Left lung (tissue), 10 donors: ENCODE data around the gene SLC10A4. TPM values are rescaled to one million over a fixed set of nuclear protein-coding genes. Genes with fewer than 3 reads are reported as not detected.
A peak's percentile ranks its signal among the peaks of the same experiment; 100 is the strongest.

ENCODE experiments used
- ATAC-seq: fragments of 200-7000 bp; cut with Tn5 transposase; one replicate; pipeline ENCODE4 v1.9.1; 2020; ENCODE audit warnings: moderate library complexity
- DNase-seq, 4 donors: peaks; one replicate each; pipeline ENCODE4 v3.0.0-alpha.2; 2013 to 2020
- H3K27ac ChIP-seq, 2 donors: fragments of 200-600 bp; sonication (generic) in 1 of 2; one replicate each; pipeline versions ENCODE4 v1.5.0 to v1.8.0; 2020 to 2021
- H3K27me3 ChIP-seq, 2 donors: fragments of 200-600 bp; sonication (generic) in 1 of 2; one replicate each; pipeline versions ENCODE4 v1.5.0 to v1.8.0; 2020 to 2021
- H3K36me3 ChIP-seq, 2 donors: fragments of 200-600 bp; sonication (generic) in 1 of 2; one replicate each; pipeline versions ENCODE4 v1.5.0 to v1.8.0; 2020 to 2021
- H3K4me1 ChIP-seq, 2 donors: fragments of 200-600 bp; one replicate each; pipeline ENCODE4 v1.8.0; 2021
- H3K4me3 ChIP-seq, 2 donors: fragments of 200-600 bp; sonication (generic) in 1 of 2; one replicate each; pipeline versions ENCODE4 v1.5.0 to v1.8.0; 2020 to 2021; ENCODE audit warnings: mild to moderate bottlenecking in 1 of 2
- H3K9me3 ChIP-seq, 2 donors: fragments of 200-600 bp; sonication (generic) in 1 of 2; one replicate each; pipeline versions ENCODE4 v1.5.0 to v1.8.0; 2020 to 2021
- CTCF ChIP-seq, 2 donors: fragments of 200-600 bp; sonication (generic) in 1 of 2; IDR thresholded peaks; one replicate each; pipeline versions ENCODE4 v1.5.0 to v1.8.0; 2021; ENCODE audit warnings: antibody characterized with exemption in 2 of 2
- intact Hi-C, 2 donors: fragments of 100-400 bp; cut with DNase I; formaldehyde crosslinking; loops; one replicate each; pipeline versions ENCODE4 v1.11.2 to v1.14.2; 2022
- polyA plus RNA-seq, 6 donors: library from polyadenylated mRNA; unstranded; fragments of 120-200 nt; gene quantifications; one replicate each; pipeline ENCODE4 v1.2.1, GENCODE V29; 2013; ENCODE audit not compliant: insufficient read length in 6 of 6
- total RNA-seq, 2 donors: library from RNA; stranded (reverse); fragmentation: NEBNext Ultra II Directional; extraction: Animal tissue kit (Norgen Biotek cat#: 25700); gene quantifications; one replicate each; pipeline ENCODE4 v1.2.1, GENCODE V29; 2021
- donor health status: DM: no; HTN: yes; CAD: no.
- donor health status: DM: no; HTN: no; CAD: no.

SLC10A4 gene
- total and polyA plus RNA-seq, 8 donors = 0.31 to 0.84 (median 0.39) TPM

- Histone ChIP-seq H3K27ac (no peak overlapping the region), H3K4me1 (peaks cover 0 to 21% of the 10 kb centered on the region in 2 donors), H3K36me3 (no peaks in the 10 kb centered on the region), H3K27me3 (peaks cover 73 to 99% of the 10 kb centered on the region in 2 donors), H3K9me3 (no peaks in the 10 kb centered on the region), H3K4me3 (no peak overlapping the region)
- ATAC-seq = no peak
- no peak for DNase-seq
- intact Hi-C loops = no loop called here
- TF ChIP-seq CTCF (IDR thresholded peaks at IDR 0.05) = no peak
These were observed 1.5 kb downstream of the SLC10A4 start for GRCh38 chr4:48484494-48485168.

DNA sequence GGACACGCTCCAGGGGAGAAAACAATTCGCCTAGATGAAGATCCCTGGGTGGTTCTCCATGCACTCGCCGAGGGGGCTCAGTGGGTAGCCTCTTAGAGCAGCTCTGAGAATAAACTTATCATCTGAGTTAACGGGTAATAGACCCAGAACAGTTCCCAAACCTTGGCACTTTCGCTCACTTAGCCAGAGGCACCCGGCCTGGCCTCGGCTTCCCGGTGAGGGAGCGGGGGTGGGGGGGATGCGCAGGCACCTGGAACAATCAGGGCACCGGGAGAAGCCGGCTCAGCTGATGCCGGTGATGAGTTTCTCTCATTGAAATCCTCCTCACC, 6.5 kb downstream of the SLC10A4 start:
- Histone ChIP-seq H3K27ac (no peak overlapping the region), H3K9me3 (no peaks in the 10 kb centered on the region), H3K36me3 (no peaks in the 10 kb centered on the region), H3K4me3 (peak overlapping the region in 1 of 2 donors; percentile 25), H3K4me1 (peaks cover 0 to 19% of the 10 kb centered on the region in 2 donors), H3K27me3 (peaks cover 71 to 78% of the 10 kb centered on the region in 2 donors)
- no peak for TF ChIP-seq CTCF (IDR thresholded peaks at IDR 0.05)
- intact Hi-C loops = no loop called here
- ATAC-seq (no peak), DNase-seq (peak in 1 of 4 donors; percentile 62)

- intact Hi-C loops = no loop called here
- Histone ChIP-seq H3K9me3 (no peaks in the 10 kb centered on the region), H3K4me3 (peak within 1 kb of the TSS; percentile 8 to 25), H3K27me3 (peaks cover 66 to 73% of the 10 kb centered on the region in 2 donors), H3K4me1 (peaks cover 0 to 19% of the 10 kb centered on the region in 2 donors), H3K36me3 (no peaks in the 10 kb centered on the region), H3K27ac (no peak within 1 kb of the TSS)
- DNase-seq (peak in 1 of 4 donors; percentile 82), ATAC-seq (peak; percentile 11)
- TF ChIP-seq CTCF (IDR thresholded peaks at IDR 0.05) = no peak
These were observed 7.0 kb downstream of the SLC10A4 start, which contains the start of gene ZAR1 for GRCh38 chr4:48490012-48490679. Gene ZAR1 (plus strand): TSS chr4:48490252. CDS start chr4:48490292, 40 bp downstream.

GRCh38 chr4:48490680-48491513, 7.8 kb downstream of the SLC10A4 start:
- no peak for TF ChIP-seq CTCF (IDR thresholded peaks at IDR 0.05)
- Histone ChIP-seq H3K9me3 (no peaks in the 10 kb centered on the region), H3K36me3 (no peaks in the 10 kb centered on the region), H3K4me1 (peaks cover 0 to 19% of the 10 kb centered on the region in 2 donors), H3K4me3 (peak overlapping the region in 1 of 2 donors; percentile 25), H3K27me3 (peaks cover 60 to 66% of the 10 kb centered on the region in 2 donors), H3K27ac (no peak overlapping the region)
- intact Hi-C loops = no loop called here
- DNase-seq (peak in 1 of 4 donors; percentile 73), ATAC-seq (no peak)
